ENCODE measurements around the gene AUH. TPM values are rescaled to one million over a fixed set of nuclear protein-coding genes. Genes with fewer than 3 reads are reported as not detected.
A peak's percentile ranks its signal among the peaks of the same experiment; 100 is the strongest.
"Not testable (repeated sequence)": the region's sequence is repeated elsewhere in the genome, so short reads cannot be mapped to it uniquely, and the experiment has no call there.

AUH gene
- total RNA-seq, 1 donor from 2014 or later: 20.4 TPM

DNA sequence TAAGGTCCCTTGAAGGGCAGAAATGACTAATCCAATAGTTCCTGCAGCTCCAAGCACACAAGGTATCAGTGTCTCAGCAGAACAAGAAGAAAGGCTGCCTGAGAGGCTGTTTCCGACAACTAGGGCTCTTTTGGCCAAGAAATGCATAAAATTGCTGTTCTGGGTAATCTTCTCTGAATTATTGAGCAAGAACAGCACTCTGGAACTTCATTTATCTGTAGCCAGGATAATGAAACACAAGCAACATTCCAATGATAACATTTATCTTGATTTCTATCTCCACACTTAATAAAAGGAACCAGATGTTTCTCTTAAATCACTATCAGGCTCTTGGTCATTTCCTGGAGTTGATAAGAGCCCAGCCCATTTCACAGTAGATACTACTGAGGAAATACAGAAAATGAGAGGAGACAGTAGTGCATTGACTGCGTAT, 17.0 kb upstream of the AUH start:
- peak; percentile 92 for DNase-seq

DNA sequence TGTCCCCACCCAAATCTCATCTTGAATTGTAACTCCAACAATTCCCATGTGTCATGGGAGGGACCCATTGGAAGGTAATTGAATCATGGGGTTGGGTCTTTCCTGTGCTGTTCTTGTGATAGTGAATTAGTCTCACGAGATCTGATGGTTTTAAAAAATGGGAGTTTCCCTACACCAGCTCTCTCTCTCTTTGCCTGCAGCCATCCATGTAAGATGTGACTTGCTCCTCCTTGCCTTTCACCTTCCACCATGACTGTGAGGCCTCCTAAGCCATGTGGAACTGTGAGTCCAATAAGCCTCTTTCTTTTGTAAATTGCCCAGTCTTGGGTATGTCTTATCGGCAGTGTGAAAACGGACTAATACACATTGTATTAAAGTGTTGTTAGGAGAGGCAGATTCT, 16.3 kb upstream of the AUH start:
- DNase-seq: not testable (repeated sequence)

DNA sequence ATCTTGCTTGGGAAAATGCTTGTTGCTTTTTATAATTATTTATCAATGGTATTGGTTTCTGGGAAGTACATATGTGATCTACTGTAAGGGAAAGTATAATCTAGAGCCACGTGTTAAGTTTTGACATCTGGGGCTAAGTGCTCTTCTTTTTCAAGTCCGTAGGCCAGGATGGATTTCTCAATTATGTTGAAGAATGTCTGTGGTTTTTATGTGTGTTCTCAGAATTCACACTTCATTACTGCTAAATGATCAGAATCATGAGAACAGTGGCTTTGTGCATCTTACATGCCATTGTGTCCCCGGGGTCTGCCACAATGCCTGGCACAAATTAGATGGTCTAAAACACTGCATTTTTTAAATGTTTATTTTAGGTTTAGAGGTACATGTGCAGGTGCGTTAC, 14.5 kb upstream of the AUH start:
- no peak for DNase-seq

DNA sequence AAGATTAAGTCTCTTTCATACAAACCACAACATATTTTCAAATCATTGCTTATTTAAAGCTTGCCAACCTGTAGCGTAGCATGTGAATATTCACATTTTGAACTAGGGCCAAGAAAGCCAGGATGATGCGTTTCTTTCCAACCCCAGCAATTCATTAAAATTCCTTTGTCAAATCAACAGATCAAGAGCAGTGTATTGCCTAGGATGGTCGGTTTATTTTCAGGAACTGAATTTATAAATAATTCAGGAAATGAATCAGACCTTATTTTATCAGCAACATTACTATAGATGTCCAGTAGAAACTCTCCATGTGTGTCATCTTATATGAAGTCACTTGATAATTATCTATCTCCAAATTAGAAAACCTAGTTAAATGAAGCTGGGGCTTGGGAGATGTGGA, 13.2 kb upstream of the AUH start:
- peak; percentile 80 for DNase-seq

DNA sequence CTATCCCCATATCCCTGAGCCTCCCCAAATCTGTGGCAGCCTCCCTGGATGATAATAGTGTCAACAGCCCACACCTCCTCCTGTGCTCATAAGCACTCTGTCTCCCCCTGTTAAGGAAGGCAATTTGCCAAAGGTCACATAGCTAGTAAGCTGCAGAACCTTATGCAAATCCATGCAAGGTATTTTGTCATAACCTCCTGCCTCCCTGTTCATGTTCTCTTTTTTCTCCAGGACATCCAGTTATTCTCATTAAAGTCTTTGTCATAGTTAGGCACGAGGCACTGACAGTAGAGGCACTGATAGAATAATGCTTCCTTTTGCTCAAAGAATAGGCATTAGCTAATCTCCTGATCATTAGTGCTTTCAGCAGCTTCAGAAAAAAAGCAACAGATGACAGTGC, 10.2 kb upstream of the AUH start:
- DNase-seq: no peak

DNA sequence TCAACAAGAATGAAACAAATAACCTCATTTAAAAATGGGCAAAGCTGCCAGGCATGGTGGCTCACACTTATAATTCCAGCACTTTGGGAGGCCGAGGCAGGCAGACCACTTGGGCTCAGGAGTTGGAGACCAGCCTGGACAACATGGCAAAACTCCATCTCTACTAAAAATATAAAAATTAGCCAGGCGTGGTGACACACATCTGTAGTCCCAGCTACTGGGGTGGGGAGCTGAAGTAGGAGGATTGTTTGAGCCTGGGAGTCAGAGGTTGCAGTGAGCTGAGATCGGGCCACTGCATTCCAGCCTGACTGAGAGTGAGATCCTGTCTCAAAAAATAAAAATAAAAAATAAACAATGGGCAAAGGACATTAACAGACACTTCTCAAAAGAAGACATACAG, 8.3 kb upstream of the AUH start:
- not testable (repeated sequence) for DNase-seq

DNA sequence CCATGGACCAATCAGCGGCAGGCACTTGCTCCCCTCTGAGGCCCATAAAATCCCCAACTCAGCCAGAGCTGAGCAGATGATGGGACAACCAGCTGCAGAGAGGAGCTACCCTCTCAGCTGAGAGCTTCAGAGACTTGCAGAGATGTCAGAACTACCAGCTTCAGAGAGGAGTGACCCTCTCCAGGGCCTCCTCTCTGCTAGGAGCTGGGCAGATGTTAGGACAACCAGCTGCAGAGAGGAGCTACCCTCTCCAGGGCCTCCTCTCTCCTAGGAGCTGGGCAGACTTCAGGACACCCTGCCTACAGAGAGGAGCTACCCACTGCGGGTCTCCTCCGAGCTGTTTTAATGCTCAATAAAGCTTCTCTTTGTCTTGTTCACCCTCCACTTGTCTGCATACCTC, 3.0 kb upstream of the AUH start:
- no peak for DNase-seq

DNA sequence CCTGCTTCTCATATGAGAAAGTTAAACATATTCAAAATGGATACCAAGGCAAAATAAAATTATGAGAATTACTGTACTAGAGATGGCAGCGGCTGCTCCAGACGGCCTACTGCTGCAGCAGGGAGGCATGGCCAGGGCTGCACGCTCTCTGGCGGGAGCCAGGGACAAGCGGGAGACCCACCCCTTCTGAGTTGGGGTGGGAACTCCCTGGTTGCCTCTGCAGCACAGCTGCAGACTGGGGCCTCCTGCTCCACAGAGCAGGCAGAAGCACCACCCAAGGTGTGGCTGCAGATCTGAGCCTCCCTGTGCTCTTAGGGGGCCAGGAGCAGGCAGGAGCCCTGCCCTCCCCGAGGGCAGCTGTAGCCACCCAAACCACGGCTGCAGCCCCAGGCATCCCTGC, 2.3 kb upstream of the AUH start:
- DNase-seq: no peak

DNA sequence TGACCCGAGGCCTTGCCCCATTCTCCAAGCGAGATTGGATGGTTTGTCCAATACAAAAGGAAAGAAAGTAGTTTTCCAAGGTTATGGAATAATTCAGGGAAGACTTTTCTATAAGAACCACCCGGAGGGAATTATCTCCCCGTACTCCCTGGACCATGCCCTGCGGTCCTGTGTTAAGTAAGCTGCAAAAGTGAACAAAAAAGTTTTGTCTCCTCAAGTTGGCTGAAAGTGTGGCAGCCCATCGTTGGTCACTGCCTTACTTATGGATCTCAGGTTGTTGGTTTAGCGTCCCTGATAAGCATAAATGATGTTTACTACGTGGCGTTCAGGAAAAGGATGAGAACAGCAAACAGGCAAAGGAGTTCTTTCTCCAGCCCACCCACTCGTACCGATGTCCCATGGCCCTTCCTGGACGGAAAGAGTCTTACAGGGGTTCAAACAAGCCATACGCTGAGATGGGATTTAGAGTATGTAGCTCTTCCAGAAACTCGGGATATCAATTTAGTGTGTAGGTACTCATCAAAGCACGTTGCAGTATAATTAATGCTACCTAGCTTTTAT, 413 bp upstream of the AUH start:
- DNase-seq: no peak

DNA sequence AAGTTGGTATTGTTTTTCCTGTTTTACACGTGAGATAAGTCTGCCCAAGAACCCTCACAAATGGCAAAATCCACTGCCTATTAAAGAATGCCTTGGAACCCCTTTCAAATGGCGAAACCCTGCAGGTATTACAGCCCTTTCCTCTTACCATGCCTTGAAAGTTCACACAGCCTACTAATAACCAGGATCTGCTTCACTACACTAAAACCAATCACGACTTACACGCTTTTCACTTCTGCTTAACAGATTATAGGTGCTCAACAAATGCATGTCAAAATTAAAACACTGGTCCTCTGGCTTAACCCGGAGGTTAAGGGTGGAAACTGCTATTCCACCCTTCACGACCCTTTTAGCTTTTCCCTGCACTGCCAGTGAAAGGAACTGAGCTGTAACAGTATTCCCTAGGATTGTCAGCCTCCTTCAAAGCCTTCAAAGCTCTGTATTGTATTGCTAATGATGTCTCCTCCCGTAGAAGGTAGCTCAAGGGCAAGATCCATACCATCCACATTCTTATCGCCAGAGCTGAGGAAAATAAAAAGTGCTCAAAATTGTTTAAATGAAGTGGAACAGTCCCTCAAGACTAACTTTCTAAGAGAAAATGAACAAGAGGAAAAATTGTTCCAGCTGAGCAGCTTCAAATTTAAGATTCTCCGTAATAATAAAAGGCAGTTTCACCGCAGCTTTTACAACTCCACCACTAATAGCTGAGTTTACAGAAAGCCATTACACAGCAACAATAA, 997 bp downstream of the AUH start:
- peak; percentile 11 for DNase-seq

DNA sequence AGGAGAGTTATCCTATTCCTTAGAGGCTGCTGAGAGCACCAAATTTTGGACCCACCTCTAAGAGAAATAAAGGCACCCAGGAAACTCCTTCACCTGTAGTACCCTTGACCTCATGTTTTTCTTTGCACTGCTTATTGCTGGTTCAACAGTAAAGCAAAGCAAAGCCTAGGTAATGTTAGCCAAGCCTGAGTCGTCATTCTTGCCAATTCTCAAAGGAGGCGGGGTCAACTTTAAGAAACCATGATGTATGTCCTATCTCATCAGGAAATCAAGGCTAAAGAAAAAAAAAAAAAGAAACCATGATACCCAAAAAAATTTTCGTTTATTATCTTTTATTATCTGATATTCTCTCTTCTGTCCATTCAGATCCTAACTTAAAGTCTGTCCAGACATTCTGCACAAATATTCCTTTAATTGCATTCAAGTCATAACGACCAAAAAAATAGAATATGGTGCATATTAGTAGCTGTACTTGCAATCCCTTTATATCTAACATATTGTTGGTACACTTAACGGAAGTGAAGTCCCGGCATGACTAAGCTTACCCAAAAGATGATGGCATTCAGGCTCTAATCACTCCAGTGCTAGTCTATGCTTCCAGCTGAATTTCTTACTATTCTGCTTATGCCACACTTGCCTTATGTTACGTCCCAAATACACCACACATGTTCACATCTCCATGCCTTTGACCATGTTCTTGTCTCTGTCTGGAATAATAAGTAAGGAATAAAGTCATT, 1.8 kb downstream of the AUH start:
- peak; percentile 8 for DNase-seq

DNA sequence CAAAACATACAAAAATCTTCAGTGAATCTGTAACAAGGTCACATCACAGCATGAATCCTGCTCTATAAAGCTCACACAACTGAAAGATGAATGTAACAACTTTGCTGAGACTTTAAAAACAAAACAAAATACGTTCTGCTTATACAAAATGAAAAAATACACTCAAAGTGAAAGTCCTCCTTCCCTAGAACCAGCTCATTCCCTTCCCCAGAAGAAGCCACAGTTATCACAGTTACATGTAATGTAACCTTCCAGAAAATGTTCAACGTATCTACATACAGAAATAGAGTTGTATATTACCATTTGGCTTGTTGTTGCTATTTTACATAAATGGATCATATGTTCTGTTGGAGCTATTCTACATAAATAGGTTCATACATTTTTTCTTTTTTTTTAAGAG, 2.6 kb downstream of the AUH start:
- no peak for DNase-seq

DNA sequence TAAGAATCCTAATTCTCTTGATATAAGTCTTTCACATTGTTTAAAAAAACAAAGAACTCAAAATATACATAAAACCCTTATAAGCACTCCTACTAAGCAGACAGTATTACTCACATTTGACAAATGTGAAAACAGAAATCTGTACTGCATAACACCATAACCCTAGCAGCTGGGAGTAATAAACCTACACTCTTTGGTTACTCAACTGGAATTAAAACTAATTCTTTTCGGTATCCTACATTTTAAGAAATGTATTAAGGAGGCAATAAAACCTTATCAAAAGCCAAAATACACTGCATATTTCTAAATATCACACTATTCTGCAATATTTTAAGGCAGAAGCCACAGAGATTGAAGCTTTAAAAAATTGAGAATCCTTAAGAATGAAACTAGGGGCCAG, 6.8 kb downstream of the AUH start:
- DNase-seq: no peak

DNA sequence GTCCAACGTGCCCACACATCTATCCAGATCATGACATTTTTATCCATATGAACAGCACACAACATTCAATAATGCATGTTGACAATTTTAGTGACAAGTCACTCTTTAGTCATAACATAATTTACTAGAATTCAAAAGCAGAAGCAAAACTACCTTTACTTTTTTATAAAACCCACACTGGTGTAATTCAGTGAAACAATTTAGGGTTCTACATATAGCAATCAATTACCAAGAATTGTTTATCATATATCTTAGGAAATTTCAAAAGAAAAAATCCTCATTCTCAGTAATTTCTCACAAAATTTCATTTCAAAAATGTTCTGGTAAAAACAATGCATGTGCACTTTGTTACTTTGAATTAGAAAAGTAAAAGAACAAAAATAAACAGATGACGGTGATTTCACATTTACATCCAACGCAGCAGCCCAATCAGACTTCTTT, 12.6 kb downstream of the AUH start:
- DNase-seq: no peak

DNA sequence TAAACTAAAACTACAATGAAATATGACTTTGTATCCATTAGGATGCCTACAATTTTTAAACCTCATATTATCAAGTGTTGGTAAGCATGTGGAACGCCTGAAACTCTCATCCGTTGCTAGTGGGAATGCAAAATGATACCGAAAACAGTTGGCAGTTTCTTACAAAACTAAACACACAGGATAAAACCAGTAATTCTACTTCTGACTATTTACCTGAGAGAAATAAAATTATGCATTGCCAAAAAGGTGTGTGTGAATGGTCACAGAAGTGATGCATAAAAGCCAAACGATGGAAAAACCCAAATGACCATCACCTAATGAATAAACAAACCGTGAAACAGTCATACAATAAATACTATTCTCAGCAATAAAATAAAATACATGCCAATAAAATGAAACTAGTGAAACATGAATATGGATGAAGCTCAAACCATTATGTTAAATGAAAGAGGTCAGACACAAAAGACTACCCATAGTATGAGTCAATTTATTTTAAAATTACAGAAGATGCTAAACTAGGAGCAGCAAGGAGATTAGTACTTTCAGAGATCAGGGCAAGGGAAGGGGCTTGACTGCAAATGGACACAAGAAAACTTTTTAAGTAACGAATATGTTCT, 13.4 kb downstream of the AUH start:
- DNase-seq: no peak

DNA sequence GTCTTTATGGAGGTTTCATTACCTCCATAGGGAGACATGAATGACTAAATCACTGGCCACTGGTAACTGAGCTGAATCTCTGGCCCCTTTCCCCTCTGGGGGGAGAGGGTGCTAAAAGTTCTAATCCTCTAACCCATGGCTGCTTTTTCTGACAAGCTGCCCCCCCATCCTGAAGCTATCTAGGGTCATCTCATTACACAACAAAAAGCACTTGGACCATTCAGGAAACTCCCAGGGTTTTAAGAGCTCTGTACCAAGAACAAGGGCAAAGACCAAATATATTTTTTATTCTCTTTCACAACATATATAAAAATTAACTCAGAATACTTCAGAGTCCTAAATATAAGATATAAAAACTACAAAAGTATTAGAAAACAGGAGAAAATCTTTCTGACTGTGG, 14.3 kb downstream of the AUH start:
- DNase-seq: no peak

DNA sequence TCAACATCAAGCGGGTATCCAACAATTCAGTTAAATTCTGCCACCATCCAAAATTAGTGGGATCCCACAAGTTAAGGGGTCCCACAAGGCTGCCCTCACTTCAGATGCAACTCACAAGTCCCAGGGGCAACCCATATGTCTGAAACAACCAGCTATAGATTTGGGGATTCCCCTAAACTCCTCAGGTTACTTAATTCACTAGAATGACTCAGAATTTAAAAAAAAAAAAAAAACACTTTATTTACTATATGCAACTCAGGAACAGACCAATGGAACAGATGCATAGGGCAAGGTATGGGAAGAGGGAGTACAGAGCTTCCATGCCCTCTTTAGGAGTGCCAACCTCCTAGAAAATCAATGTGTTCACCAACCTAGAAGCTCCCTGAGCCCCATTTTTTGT, 15.1 kb downstream of the AUH start:
- no peak for DNase-seq

DNA sequence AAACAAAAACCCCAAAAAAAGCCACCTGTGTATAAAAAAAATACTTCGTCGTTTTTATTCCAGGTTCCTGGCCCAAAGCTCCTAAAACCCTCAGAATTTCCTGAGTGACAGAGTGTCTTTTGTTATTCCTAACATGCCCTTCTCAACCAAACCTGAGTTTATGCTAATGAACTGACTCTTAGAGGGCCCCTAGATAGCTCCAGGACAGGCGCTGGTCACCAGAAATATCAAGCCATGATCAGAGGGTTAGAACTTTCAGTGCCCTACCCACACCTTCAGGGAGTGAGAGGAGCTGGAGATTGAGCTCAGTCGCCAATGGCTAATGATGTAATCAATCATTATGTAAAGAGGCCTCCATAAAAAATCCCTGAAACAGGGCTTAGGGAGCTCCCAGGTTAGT, 15.7 kb downstream of the AUH start:
- no peak for DNase-seq

DNA sequence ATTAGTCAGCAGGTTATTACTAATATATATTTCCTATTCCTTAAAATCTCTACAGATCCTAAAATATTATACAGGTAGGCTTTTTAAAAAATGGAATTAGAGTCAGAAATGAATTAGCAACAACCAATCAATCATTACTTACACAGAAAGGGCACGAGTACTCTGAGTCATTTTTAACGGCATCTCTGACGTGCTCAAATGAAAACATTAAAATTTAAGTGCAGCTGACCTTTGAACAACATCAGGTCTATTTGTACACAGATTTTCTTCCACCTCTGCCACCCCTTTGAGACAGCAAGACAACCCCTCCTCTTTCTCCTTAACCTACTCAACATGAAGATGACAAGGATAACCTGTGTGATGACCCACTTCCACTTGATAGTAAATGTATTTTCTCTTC, 19.1 kb downstream of the AUH start:
- no peak for DNase-seq

DNA sequence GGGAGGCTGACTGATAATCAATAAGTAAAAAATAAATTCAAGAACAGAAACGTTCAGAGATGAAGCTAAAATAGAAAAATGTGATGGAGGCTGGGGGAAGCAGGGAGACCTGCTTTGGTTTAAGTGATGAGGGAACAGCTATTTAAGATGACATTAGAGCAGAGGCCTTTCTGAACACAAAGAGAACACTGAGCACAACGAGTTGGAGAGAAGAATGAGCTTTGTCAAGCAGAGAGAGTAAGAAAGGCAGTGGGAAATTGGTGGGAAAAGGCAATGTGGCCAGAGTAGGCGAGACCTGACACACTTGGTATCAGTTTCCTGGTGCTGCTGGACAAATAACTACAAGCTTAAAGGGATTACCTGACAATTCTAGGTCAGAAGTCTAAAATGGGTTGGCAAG, 20.0 kb downstream of the AUH start:
- DNase-seq: no peak

DNA sequence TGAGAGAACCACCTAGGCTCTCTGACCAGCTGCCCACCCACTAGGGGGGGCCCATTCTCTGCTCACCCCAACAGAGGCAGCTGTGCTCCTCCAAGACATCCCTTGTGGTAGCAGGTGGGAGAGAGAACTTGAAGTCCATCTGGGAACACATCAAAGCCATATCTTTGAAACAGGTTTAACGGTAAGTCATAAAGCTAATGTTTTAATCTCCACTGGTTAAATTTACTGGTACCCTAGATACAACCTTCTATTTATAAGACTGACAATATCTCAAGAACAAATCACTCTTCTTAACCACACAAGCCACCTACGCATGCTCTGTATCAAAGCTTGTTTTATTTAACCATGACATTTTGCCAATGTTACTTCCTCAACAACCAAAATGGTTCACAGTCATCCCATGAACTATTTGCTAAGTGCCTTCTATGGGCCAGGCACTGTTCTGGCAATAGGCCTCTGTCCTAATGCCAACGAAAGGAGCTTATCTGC, 20.4 kb downstream of the AUH start:
- peak; percentile 6 for DNase-seq

DNA sequence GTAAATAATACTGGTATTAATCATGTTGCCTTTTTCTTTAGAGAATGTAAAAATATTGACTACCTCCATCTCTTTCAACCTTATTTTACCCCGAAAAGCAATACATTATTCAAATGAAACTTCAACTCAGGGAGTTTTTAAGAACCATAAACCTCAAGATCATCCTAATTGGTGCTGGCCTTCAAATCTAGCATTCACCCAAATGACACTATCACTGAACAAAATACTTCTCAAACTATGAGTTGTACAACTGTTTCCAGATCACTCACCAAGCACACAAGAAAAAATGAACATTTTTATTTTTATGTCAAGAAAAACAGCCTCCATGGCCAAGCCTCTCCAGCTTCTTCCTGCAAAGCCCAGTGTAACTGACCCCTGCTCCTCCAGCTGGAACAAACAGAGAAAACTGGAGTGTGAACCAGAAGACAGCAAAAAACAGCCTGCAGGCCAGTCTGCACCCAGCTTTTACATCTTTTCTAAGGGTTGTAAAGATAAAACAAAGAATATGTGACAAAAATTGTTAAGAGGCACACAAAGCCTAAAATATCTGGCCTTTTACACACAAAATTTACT, 21.2 kb downstream of the AUH start:
- no peak for DNase-seq

DNA sequence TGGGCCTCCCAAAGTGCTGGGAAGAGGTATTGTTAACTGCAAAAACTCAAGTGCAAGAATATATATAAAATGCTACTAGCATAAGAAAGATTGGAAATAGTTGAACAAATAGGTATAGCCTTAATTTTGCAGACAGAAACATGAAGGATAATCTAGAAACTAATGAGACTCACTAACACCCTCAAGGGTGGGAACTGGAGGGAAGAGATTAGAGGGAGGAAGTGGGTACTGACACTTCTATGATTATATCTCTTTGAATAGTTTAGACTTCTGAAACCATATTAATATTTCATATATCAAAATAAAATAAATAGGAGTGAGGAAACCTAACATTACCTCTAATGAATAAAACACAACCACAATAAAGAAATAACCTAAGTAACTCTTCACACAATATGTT, 23.0 kb downstream of the AUH start:
- no peak for DNase-seq

Measured in dermis blood vessel endothelial cell (primary cell).